Mucosa of rectum (tissue), 2 donors: ENCODE data around the gene DOCK1.

Source experiments
- H3K27ac ChIP-seq, 2 donors: one replicate each; pipeline ENCODE4 v1.7.0; 2013; ENCODE audit warnings: inconsistent platforms in 2 of 2, low read depth in 2 of 2, low read length in 2 of 2
- H3K27me3 ChIP-seq, 2 donors: one replicate each; pipeline ENCODE4 v1.7.0; 2013; ENCODE audit warnings: low read length in 2 of 2; ENCODE audit not compliant: control insufficient read depth in 2 of 2, insufficient read depth in 2 of 2
- H3K36me3 ChIP-seq, 2 donors: one replicate each; pipeline ENCODE4 v1.7.0; 2013; ENCODE audit warnings: low read length in 2 of 2; ENCODE audit not compliant: control insufficient read depth in 2 of 2, insufficient read depth in 2 of 2
- H3K4me1 ChIP-seq, 2 donors: one replicate each; pipeline ENCODE4 v1.7.0; 2013; ENCODE audit warnings: low read length in 2 of 2, mild to moderate bottlenecking in 1 of 2; ENCODE audit not compliant: control insufficient read depth in 2 of 2, insufficient read depth in 2 of 2
- H3K4me3 ChIP-seq, 2 donors: one replicate each; pipeline ENCODE4 v1.7.0; 2013; ENCODE audit warnings: low read length in 2 of 2
- H3K9ac ChIP-seq, 2 donors: one replicate each; pipeline ENCODE4 v1.7.0; 2013; ENCODE audit warnings: low read length in 2 of 2, low read depth in 1 of 2, mild to moderate bottlenecking in 1 of 2
- H3K9me3 ChIP-seq, 2 donors: one replicate each; pipeline ENCODE4 v1.7.0; 2013; ENCODE audit warnings: low read length in 2 of 2; ENCODE audit not compliant: control insufficient read depth in 2 of 2
- donor health status: healthy.
- donor health status: Normal muscosa, but diverticular disease.

DOCK1 gene

DNA sequence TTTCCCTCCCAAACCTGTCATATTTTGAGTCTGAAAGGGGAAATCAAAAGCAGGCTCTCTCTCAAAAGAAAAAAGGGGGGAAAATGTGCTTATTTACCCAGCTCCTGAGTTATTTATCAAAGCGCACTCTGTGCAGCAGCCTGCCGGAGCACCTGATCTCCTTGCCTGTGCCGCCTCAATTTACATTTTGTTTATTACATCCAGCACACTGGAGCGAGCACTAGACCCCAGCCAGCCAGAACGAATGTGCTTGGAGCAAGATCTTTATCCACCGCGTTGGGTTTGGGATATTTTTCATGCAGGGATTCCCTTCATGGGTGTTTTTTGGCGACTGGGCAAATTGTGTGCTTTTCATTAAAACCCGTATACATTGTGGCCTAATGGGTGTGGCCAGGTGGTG is 453.1 kb downstream of the DOCK1 start:
- no peaks in the 10 kb centered on the region for H3K4me1 ChIP-seq
- no peak overlapping the region for H3K27ac ChIP-seq
- no peak overlapping the region for H3K4me3 ChIP-seq
- H3K9ac ChIP-seq = no peak overlapping the region
- H3K36me3 ChIP-seq = peaks cover 10% of the 10 kb centered on the region in 2 donors
- H3K27me3 ChIP-seq = no peaks in the 10 kb centered on the region
- H3K9me3 ChIP-seq = no peaks in the 10 kb centered on the region

DNA sequence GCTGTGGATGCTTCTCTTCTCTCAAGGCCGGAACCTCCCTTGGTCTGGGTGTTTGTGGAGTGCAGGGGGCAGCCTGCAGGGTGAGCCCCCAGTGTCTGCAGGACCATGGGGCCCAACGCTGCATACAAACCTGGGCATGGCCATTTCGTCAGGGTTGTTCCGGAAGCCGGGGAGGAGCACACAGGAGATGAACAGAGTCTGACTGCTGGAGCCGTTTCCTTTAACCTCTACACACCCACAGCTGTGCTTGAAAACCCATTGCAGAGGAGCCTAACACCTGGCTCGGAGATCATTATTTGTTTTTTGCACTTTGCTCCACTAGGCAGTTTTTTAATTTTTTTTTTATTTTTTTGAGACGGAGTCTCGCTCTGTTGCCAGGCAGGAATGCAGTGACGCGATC is 458.8 kb downstream of the DOCK1 start:
- Histone ChIP-seq H3K27me3 (no peaks in the 10 kb centered on the region), H3K9me3 (no peaks in the 10 kb centered on the region), H3K36me3 (peaks cover 10 to 16% of the 10 kb centered on the region in 2 donors), H3K4me3 (no peak overlapping the region), H3K4me1 (no peaks in the 10 kb centered on the region), H3K27ac (no peak overlapping the region), H3K9ac (no peak overlapping the region)

DNA sequence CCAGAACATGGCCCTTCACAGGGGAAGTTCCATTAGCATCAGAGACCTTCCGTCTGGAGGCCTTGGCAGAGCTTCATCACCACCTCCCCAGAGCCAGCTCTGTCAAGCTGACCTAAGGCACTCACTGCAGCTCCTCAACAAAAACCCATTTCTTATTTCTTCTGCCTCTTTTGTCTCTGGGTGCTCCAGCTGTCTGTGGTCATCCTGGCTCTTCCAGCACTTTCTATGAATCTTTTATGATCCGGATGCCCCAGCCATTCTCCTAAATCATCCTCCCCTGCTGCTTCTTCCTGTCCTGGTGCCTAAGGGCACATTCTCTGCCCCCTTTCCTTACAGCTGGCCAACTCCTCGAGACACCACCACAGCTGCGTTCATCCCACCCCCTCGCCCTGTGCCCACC is 462.9 kb downstream of the DOCK1 start:
- no peak overlapping the region for H3K4me3 ChIP-seq
- no peaks in the 10 kb centered on the region for H3K9me3 ChIP-seq
- H3K4me1 ChIP-seq = no peaks in the 10 kb centered on the region
- peaks cover 6 to 8% of the 10 kb centered on the region in 2 donors for H3K36me3 ChIP-seq
- no peak overlapping the region for H3K9ac ChIP-seq
- no peak overlapping the region for H3K27ac ChIP-seq
- H3K27me3 ChIP-seq = no peaks in the 10 kb centered on the region

DNA sequence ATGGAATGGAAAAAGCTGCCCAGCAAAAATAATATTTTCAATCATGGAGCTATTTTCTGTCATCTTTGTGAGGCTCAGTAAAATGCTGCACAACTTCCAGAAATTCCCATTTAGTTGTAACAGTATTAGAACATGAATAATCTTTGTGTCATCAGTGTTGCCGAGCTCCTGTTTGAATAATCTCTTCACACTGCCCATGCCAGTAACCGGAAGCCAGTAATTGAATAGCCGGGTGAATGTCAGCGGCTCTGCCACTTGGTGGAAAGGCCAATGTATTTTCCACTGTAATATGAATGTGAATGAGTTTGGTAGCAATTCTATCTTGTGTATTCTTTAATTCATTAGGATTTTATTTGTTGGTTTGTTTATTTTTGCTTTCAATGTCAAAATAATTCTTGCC is 463.7 kb downstream of the DOCK1 start:
- peaks cover 8 to 9% of the 10 kb centered on the region in 2 donors for H3K36me3 ChIP-seq
- no peaks in the 10 kb centered on the region for H3K9me3 ChIP-seq
- H3K27ac ChIP-seq = no peak overlapping the region
- H3K4me1 ChIP-seq = no peaks in the 10 kb centered on the region
- no peaks in the 10 kb centered on the region for H3K27me3 ChIP-seq
- no peak overlapping the region for H3K9ac ChIP-seq
- H3K4me3 ChIP-seq = no peak overlapping the region

DNA sequence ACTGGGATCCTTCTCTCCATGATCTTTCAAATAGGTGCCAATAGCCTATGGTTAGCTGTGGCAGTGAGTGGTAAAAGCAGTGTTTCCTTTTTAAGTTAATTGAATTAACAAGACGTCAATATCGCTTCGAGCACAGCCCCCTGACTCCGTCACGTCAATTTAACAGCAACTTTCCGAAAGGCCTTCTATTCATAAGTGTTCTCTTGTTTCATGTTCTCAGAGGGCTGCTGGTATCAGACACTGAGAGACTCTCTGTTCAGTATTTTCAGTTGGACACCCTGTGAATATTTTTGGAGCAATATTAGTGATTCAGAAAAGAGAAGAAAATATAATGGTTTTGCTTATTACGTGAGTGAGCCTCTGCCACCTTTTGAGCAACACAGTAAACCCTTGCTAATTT is 465.4 kb downstream of the DOCK1 start:
- Histone ChIP-seq H3K36me3 (peaks cover 12 to 22% of the 10 kb centered on the region in 2 donors), H3K27ac (no peak overlapping the region), H3K4me1 (no peaks in the 10 kb centered on the region), H3K4me3 (no peak overlapping the region), H3K27me3 (no peaks in the 10 kb centered on the region), H3K9me3 (no peaks in the 10 kb centered on the region), H3K9ac (no peak overlapping the region)

DNA sequence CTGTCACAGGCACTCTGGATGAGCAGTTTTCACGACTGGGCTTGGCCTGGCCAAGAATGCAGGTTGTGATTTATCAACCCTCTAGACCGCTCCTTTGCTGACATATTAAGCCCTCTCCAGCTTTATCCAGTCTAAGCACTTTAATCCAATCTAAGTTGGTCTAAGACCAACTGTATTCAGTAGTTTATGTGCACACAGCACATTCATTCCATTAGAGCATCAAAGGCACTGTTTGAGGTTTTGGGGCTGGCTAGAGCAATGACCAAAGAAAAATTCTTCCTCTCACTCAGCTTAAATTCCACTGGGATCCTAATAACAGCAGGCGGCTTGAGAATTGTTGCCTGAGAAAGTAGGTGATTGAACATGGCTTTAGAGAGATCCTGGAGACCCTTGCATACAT is 467.1 kb downstream of the DOCK1 start:
- no peaks in the 10 kb centered on the region for H3K27me3 ChIP-seq
- H3K36me3 ChIP-seq = peaks cover 12 to 18% of the 10 kb centered on the region in 2 donors
- H3K9me3 ChIP-seq = no peaks in the 10 kb centered on the region
- no peak overlapping the region for H3K4me3 ChIP-seq
- H3K9ac ChIP-seq = no peak overlapping the region
- H3K27ac ChIP-seq = no peak overlapping the region
- no peaks in the 10 kb centered on the region for H3K4me1 ChIP-seq

DNA sequence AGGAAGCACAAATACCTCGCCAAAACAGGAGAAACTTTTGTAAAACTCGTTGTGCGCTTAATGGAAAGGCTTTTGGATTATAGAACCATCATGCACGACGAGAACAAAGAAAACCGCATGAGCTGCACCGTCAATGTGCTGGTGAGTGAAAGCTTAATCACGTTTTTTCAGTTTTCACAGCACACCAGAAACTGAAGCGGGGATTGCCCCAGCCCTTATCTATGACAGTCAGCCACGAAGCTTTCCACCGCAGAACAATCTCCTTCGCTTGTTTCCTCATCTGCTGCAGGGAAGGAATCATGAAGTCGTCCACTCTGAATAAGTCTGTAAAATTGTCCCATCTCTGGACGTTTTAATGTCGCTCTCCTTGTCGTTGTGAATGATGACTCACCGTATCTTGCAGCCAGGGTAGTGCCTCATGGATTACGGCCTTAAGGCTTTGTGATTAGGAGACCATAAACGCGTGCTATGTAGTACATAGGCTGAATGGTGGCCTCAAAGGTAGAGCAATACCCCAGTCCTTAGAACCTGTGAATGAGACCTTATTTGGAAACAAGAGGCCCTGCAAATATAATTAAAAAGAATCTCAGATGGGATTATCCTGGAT is 468.9 kb downstream of the DOCK1 start:
- peaks cover 12 to 15% of the 10 kb centered on the region in 2 donors for H3K36me3 ChIP-seq
- H3K27ac ChIP-seq = no peak overlapping the region
- no peak overlapping the region for H3K9ac ChIP-seq
- H3K4me1 ChIP-seq = no peaks in the 10 kb centered on the region
- H3K27me3 ChIP-seq = no peaks in the 10 kb centered on the region
- H3K9me3 ChIP-seq = no peaks in the 10 kb centered on the region
- H3K4me3 ChIP-seq = no peak overlapping the region

DNA sequence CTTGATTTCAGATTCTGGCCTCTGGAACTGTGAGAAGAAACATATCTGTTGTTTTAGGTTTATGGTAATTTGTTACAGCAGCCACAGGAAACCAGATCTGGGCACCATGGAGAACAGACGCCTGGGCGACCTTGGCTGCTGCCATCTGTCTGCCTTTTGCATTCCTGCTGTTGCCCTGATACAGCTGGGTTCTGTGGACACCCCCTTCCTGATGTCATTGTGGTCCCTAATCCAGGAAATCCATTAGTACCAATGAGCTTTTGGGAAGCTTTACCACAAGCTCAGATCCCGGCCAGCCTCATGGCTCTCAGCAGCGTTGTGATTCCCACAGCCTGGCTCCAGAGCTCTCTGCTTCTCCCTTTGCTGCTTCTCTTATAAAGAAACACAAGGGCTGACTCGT is 469.7 kb downstream of the DOCK1 start:
- no peak overlapping the region for H3K9ac ChIP-seq
- no peak overlapping the region for H3K27ac ChIP-seq
- H3K4me1 ChIP-seq = no peaks in the 10 kb centered on the region
- no peaks in the 10 kb centered on the region for H3K9me3 ChIP-seq
- H3K4me3 ChIP-seq = no peak overlapping the region
- no peaks in the 10 kb centered on the region for H3K27me3 ChIP-seq
- peaks cover 12 to 15% of the 10 kb centered on the region in 2 donors for H3K36me3 ChIP-seq

DNA sequence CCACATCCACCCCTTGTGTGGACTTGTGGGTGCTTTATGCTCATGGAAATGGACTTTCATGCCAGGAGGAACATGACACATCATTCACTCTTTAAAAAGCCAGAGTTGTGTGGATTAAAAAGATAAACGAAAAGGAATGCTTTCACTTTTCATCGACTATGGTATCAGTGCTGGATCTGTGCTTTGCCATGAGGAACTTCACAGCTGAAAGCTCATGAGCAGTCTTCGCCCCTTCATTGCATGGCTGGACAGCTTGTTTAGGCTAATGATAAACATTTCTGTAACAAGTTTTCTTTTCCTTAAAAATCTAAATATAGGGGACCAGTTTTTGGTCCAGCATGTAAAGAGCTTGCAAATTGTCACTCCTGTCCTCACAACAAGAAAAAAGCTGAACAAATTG is 470.2 kb downstream of the DOCK1 start:
- Histone ChIP-seq H3K4me1 (no peaks in the 10 kb centered on the region), H3K4me3 (no peak overlapping the region), H3K9me3 (no peaks in the 10 kb centered on the region), H3K27me3 (no peaks in the 10 kb centered on the region), H3K27ac (no peak overlapping the region), H3K9ac (no peak overlapping the region), H3K36me3 (peaks cover 14 to 15% of the 10 kb centered on the region in 2 donors)

DNA sequence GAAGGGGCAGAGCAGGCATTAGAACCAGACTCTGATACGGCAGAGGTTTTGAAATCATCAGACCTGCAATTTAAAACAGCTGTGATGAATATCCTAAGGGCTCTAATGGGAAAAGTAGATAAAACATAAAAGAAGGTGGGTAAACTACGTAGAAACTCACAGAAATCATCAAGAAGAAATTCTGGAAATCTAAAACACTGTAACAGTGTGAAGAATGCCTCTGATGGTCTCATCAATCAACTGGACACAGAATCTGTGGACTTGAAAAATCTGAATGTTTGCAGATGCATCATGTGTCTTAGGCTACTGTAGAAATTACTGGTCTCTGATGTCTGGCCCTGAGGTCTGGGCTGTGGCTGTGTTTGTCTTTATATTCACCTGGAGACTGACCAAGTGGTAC is 470.8 kb downstream of the DOCK1 start:
- Histone ChIP-seq H3K27ac (no peak overlapping the region), H3K9ac (no peak overlapping the region), H3K27me3 (no peaks in the 10 kb centered on the region), H3K4me1 (no peaks in the 10 kb centered on the region), H3K9me3 (no peaks in the 10 kb centered on the region), H3K4me3 (no peak overlapping the region), H3K36me3 (peaks cover 15% of the 10 kb centered on the region in 2 donors)

DNA sequence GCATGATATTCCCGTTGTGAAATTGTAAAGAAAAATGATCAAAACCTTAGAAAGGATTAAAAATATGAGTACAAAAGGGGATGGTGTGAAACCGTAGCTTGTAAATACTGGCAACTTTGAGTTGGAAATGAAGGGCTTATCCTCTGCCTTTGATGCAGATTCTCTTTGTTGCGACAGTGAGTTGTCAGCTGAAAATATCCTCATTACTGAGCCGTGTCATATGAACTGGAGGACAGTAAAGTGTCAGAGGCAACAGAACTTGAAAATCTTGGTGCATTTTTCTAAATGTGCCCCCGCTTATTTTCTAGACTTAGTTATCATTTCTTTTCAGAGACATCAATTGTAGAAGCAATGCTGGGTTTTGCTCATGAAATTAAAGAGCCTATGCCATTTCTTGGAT is 473.4 kb downstream of the DOCK1 start:
- Histone ChIP-seq H3K4me1 (no peaks in the 10 kb centered on the region), H3K9ac (no peak overlapping the region), H3K27me3 (no peaks in the 10 kb centered on the region), H3K36me3 (peaks cover 22 to 24% of the 10 kb centered on the region in 2 donors), H3K27ac (no peak overlapping the region), H3K9me3 (no peaks in the 10 kb centered on the region), H3K4me3 (no peak overlapping the region)
